Cardiac muscle cell (in vitro differentiated cells and primary cell): ENCODE results near the gene PJA2. TPM values are rescaled to one million over a fixed set of nuclear protein-coding genes. Genes with fewer than 3 reads are reported as not detected.

Experiments used
- DNase-seq, 2 donors: peaks; one replicate each; pipeline versions ENCODE4 v3.0.0 to v3.0.0-alpha.2; 2010 to 2017; ENCODE audit warnings: low read depth in 1 of 2, low spot score in 1 of 2
- H3K27ac ChIP-seq: fragments of 200-600 bp; sonication (generic); 2 replicates; pipeline ENCODE4 v1.5.1; 2016
- H3K27me3 ChIP-seq: fragments of 200-600 bp; sonication (generic); 2 replicates; pipeline ENCODE4 v1.6.0; 2016; ENCODE audit warnings: control low read depth
- H3K36me3 ChIP-seq: fragments of 200-600 bp; sonication (generic); 2 replicates; pipeline ENCODE4 v1.5.1; 2016; ENCODE audit warnings: control low read depth
- H3K4me1 ChIP-seq: fragments of 200-600 bp; sonication (generic); 2 replicates; pipeline ENCODE4 v1.8.1; 2017; ENCODE audit warnings: low read depth, mild to moderate bottlenecking, mixed run types
- H3K4me3 ChIP-seq: fragments of 200-600 bp; sonication (generic); 2 replicates; pipeline ENCODE4 v1.5.1; 2016; ENCODE audit warnings: mild to moderate bottlenecking
- H3K9me3 ChIP-seq: fragments of 200-600 bp; sonication (generic); 2 replicates; pipeline ENCODE4 v1.5.1; 2017; ENCODE audit warnings: low read depth, mild to moderate bottlenecking, control low read depth
- CTCF ChIP-seq: IDR thresholded peaks from 2 replicates; pipeline ENCODE4 v1.5.1; 2012; ENCODE audit warnings: low read depth, mild to moderate bottlenecking, low read length
- polyA plus RNA-seq: library from polyadenylated mRNA; unstranded; fragments of >200 nt; fragmentation: Nextera tagmentation; extraction: Ambion mirVana; gene quantifications from 2 replicates; pipeline ENCODE4 v1.2.1, GENCODE V29; 2016
- total RNA-seq: library from RNA; depleted of rRNA; stranded (reverse); fragments of >200 nt; gene quantifications from 2 replicates; pipeline ENCODE4 v1.2.3, GENCODE V29; 2016

The PJA2 gene
- total and polyA plus RNA-seq, 2 experiments from 2014 or later: 71.8 to 73.6 TPM

GRCh38 chr5:109347252-109347888 lies 62.4 kb downstream of the PJA2 start:
- Histone ChIP-seq H3K9me3 (no peaks in the 10 kb centered on the region), H3K27ac (peak overlapping the region; percentile 22), H3K4me3 (no peak overlapping the region), H3K27me3 (no peaks in the 10 kb centered on the region), H3K36me3 (peaks cover 33% of the 10 kb centered on the region), H3K4me1 (no peaks in the 10 kb centered on the region)
- DNase-seq: no peak
- no peak for TF ChIP-seq CTCF

GRCh38 chr5:109345699-109346098 lies 64.1 kb downstream of the PJA2 start:
- H3K36me3 ChIP-seq: peaks cover 24% of the 10 kb centered on the region

GRCh38 chr5:109340351-109340750 lies 69.4 kb downstream of the PJA2 start:
- Histone ChIP-seq H3K4me1 (peaks cover 8% of the 10 kb centered on the region), H3K36me3 (peaks cover 28% of the 10 kb centered on the region), H3K9me3 (no peaks in the 10 kb centered on the region), H3K4me3 (no peak overlapping the region), H3K27ac (no peak overlapping the region), H3K27me3 (no peaks in the 10 kb centered on the region)
- no peak for DNase-seq
- TF ChIP-seq CTCF: no peak

More at GRCh38 chr5:109345699-109346098, 64.1 kb downstream of the PJA2 start:
- no peaks in the 10 kb centered on the region for H3K4me1 ChIP-seq
- H3K27me3 ChIP-seq: no peaks in the 10 kb centered on the region
- no peak for DNase-seq
- H3K4me3 ChIP-seq: no peak overlapping the region
- no peak overlapping the region for H3K27ac ChIP-seq
- no peak for TF ChIP-seq CTCF
- H3K9me3 ChIP-seq: no peaks in the 10 kb centered on the region

GRCh38 chr5:109335114-109335513 lies 74.7 kb downstream of the PJA2 start:
- no peak for DNase-seq
- H3K27me3 ChIP-seq: no peaks in the 10 kb centered on the region
- H3K4me3 ChIP-seq: no peak overlapping the region
- H3K9me3 ChIP-seq: no peaks in the 10 kb centered on the region
- H3K36me3 ChIP-seq: peaks cover 20% of the 10 kb centered on the region
- peaks cover 16% of the 10 kb centered on the region for H3K4me1 ChIP-seq
- H3K27ac ChIP-seq: peak overlapping the region; percentile 56
- TF ChIP-seq CTCF: no peak

- no peak for TF ChIP-seq CTCF
- Histone ChIP-seq H3K4me3 (no peak overlapping the region), H3K27ac (no peak overlapping the region), H3K4me1 (peaks cover 16% of the 10 kb centered on the region), H3K27me3 (no peaks in the 10 kb centered on the region), H3K9me3 (no peaks in the 10 kb centered on the region), H3K36me3 (peaks cover 20% of the 10 kb centered on the region)
- DNase-seq: no peak
Observed at GRCh38 chr5:109334056-109334455, 75.7 kb downstream of the PJA2 start.
